ENCODE results near the gene SEZ6. TPM values are rescaled to one million over a fixed set of nuclear protein-coding genes. Genes with fewer than 3 reads are reported as not detected.

Gene SEZ6
- total and polyA plus RNA-seq, 4 donors, result 0.07 to 0.54 (median 0.18) TPM; not detected in 1

DNA sequence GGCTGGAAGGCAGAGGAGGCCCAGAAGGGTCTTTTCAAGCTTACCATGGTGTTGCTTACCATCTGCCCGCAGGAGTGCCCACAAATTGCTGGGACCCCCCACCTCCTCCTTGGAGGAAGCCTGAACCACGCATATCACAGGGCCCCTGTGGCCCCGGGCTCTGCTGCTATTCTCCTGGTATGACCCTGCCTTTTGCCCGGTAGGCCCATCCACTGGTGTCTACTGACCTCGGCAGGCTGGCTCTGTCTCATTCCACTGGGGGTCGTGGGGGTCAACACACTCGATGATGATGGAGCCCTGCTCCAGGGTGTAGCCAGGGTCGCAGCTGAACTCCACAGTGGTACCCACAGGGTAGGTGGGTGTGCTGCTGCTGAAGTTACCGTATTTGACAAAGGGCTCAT lies 46.4 kb downstream of the SEZ6 start:
- Histone ChIP-seq H3K4me3 (no peak overlapping the region), H3K4me1 (ENCODE audit: control insufficient read depth in 5 of 5, insufficient read depth in 5 of 5, low read length in 5 of 5) (no peaks in the 10 kb centered on the region), H3K36me3 (ENCODE audit: control insufficient read depth in 4 of 4, insufficient read depth in 4 of 4, low read length in 4 of 4) (no peaks in the 10 kb centered on the region), H3K9ac (ENCODE audit: insufficient read depth in 1 of 2, low read length in 2 of 2) (no peak overlapping the region), H3K27me3 (ENCODE audit: control insufficient read depth in 3 of 3, insufficient read depth in 3 of 3, low read length in 2 of 3) (peaks cover 0 to 2% (median 0%) of the 10 kb centered on the region in 3 donors), H3K27ac (ENCODE audit: low read depth in 1 of 2, low read length in 1 of 2) (no peak overlapping the region), H3K9me3 (ENCODE audit: control insufficient read depth in 4 of 4, insufficient read depth in 3 of 4, low read length in 3 of 4) (no peaks in the 10 kb centered on the region)
- ATAC-seq (ENCODE audit: insufficient read depth, low FRiP score) (no peak), DNase-seq (no peak)
- 90 to 91% methylated on average over 9 of the region's 9 CpGs for WGBS, 2 donors
- TF ChIP-seq, protein P1, sequence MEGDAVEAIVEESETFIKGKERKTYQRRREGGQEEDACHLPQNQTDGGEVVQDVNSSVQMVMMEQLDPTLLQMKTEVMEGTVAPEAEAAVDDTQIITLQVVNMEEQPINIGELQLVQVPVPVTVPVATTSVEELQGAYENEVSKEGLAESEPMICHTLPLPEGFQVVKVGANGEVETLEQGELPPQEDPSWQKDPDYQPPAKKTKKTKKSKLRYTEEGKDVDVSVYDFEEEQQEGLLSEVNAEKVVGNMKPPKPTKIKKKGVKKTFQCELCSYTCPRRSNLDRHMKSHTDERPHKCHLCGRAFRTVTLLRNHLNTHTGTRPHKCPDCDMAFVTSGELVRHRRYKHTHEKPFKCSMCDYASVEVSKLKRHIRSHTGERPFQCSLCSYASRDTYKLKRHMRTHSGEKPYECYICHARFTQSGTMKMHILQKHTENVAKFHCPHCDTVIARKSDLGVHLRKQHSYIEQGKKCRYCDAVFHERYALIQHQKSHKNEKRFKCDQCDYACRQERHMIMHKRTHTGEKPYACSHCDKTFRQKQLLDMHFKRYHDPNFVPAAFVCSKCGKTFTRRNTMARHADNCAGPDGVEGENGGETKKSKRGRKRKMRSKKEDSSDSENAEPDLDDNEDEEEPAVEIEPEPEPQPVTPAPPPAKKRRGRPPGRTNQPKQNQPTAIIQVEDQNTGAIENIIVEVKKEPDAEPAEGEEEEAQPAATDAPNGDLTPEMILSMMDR (IDR thresholded peaks at IDR 0.05; ENCODE audit: control extremely low read depth, extremely low read depth), result no peak

DNA sequence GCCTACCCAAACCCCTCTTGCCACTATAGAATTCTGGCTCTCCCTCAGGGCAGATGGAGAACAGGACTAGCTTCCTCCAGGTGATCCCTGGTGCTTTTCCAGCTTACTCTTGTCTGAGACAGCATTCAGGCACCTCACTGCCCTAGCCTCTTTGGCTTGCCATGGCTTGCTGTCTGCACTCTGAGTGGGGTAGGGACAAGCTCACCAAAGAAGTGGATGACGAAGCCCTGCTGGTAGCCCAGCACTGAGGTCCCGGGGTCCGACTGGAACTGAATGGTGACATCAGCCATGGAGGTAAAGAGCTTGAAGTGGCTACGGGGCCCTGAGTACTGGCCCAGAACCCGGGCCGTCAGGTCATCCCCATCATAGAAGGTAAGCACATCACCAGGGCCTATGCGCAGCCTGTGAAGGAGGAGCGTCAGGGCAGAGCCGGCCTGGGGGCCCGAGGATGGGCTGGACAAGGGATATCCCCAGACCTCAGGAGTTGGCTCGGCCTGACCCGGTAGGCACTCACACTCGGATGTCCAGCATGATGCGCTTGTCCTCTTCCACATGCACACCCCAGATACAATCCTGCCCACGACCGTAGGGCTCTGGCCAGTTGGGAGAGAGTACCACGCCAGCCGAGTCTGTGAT lies 46.9 kb downstream of the SEZ6 start:
- Histone ChIP-seq H3K4me1 (ENCODE audit: control insufficient read depth in 5 of 5, insufficient read depth in 5 of 5, low read length in 5 of 5) (no peaks in the 10 kb centered on the region), H3K4me3 (no peak overlapping the region), H3K27me3 (ENCODE audit: control insufficient read depth in 3 of 3, insufficient read depth in 3 of 3, low read length in 2 of 3) (peaks cover 0 to 2% (median 0%) of the 10 kb centered on the region in 3 donors), H3K27ac (ENCODE audit: low read depth in 1 of 2, low read length in 1 of 2) (no peak overlapping the region), H3K9ac (ENCODE audit: insufficient read depth in 1 of 2, low read length in 2 of 2) (no peak overlapping the region), H3K36me3 (ENCODE audit: control insufficient read depth in 4 of 4, insufficient read depth in 4 of 4, low read length in 4 of 4) (no peaks in the 10 kb centered on the region), H3K9me3 (ENCODE audit: control insufficient read depth in 4 of 4, insufficient read depth in 3 of 4, low read length in 3 of 4) (no peaks in the 10 kb centered on the region)
- no peak for ATAC-seq (ENCODE audit: insufficient read depth, low FRiP score)
- WGBS, 2 donors, result 94 to 96% methylated on average over 18 of the region's 18 CpGs
- TF ChIP-seq, protein P1 (IDR thresholded peaks at IDR 0.05; ENCODE audit: control extremely low read depth, extremely low read depth), result no peak
- DNase-seq, result no peak

DNA sequence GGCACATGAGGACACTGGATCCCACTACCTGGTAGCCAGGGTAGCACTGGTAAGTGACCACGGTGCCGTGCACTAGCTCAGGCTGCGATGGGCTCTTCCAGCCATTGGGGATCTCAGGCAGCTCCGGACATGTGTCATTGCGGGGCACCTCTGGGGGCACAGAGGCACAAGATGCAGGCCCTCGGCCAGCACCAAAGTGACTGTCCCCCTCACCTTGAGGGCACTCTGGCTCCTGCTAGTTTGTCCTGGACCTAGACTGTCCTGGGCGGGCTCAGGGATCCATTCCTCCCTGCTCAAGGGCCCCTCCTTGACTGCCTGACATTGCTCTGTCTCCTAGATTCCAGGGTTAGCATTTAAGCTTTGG lies 47.9 kb downstream of the SEZ6 start:
- ATAC-seq (ENCODE audit: insufficient read depth, low FRiP score) (no peak), DNase-seq (no peak)
- H3K4me1 ChIP-seq (ENCODE audit: control insufficient read depth in 5 of 5, insufficient read depth in 5 of 5, low read length in 5 of 5), result peaks cover 0 to 4% (median 0%) of the 10 kb centered on the region in 5 donors
- no peaks in the 10 kb centered on the region for H3K36me3 ChIP-seq (ENCODE audit: control insufficient read depth in 4 of 4, insufficient read depth in 4 of 4, low read length in 4 of 4)
- TF ChIP-seq, protein P1 (IDR thresholded peaks at IDR 0.05; ENCODE audit: control extremely low read depth, extremely low read depth), result no peak
- 94 to 97% methylated on average over 7 of the region's 7 CpGs for WGBS, 2 donors
- peaks cover 0 to 2% (median 0%) of the 10 kb centered on the region in 3 donors for H3K27me3 ChIP-seq (ENCODE audit: control insufficient read depth in 3 of 3, insufficient read depth in 3 of 3, low read length in 2 of 3)
- no peak overlapping the region for H3K4me3 ChIP-seq
- H3K27ac ChIP-seq (ENCODE audit: low read depth in 1 of 2, low read length in 1 of 2), result no peak overlapping the region
- H3K9me3 ChIP-seq (ENCODE audit: control insufficient read depth in 4 of 4, insufficient read depth in 3 of 4, low read length in 3 of 4), result no peaks in the 10 kb centered on the region
- no peak overlapping the region for H3K9ac ChIP-seq (ENCODE audit: insufficient read depth in 1 of 2, low read length in 2 of 2)

All from lung (tissue), 12 donors.